Liver (tissue), 3 donors: ENCODE data around the gene TSEN2.

ENCODE experiments used
- EGR1 ChIP-seq, 2 donors: IDR thresholded peaks; 2 replicates each; pipeline ENCODE4 v1.6.1; 2016 to 2018; ENCODE audit warnings: antibody characterized with exemption in 2 of 2, low read depth in 2 of 2
- FOXA1 ChIP-seq: IDR thresholded peaks from 2 replicates; pipeline ENCODE4 v1.6.1; 2016; ENCODE audit warnings: antibody characterized with exemption
- GABPA ChIP-seq, 2 donors: IDR thresholded peaks in 1 of 2; conservative IDR thresholded peaks in 1 of 2; 2 replicates each; pipeline ENCODE4 v1.6.1; 2016; ENCODE audit warnings: antibody characterized with exemption in 2 of 2, mild to moderate bottlenecking in 1 of 2, moderate library complexity in 1 of 2
- NR2F2 ChIP-seq: IDR thresholded peaks from 2 replicates; pipeline ENCODE4 v1.6.1; 2016; ENCODE audit warnings: antibody characterized with exemption
- RAD21 ChIP-seq, 2 donors: IDR thresholded peaks; 2 replicates each; pipeline ENCODE4 v1.6.1; 2016; ENCODE audit warnings: antibody characterized with exemption in 2 of 2, mild to moderate bottlenecking in 2 of 2
- RXRA ChIP-seq, 2 donors: IDR thresholded peaks; 2 replicates each; pipeline ENCODE4 v1.6.1; 2017 to 2018; ENCODE audit warnings: antibody characterized with exemption in 2 of 2, mild to moderate bottlenecking in 1 of 2
- TAF1 ChIP-seq: conservative IDR thresholded peaks from 2 replicates; pipeline ENCODE4 v1.6.1; 2016; ENCODE audit warnings: antibody characterized with exemption, mild to moderate bottlenecking
- YY1 ChIP-seq: IDR thresholded peaks from 2 replicates; pipeline ENCODE4 v1.6.1; 2016; ENCODE audit warnings: antibody characterized with exemption, mild to moderate bottlenecking
- TF ChIP-seq, protein P1 (sequence below): fragments of 150-350 bp; IDR thresholded peaks from 2 replicates; pipeline ENCODE4 v1.5.1; 2017; ENCODE audit warnings: improper control_type of control experiment, low read depth, low read length; ENCODE audit not compliant: missing input control
- TF ChIP-seq, protein P2 (sequence below): IDR thresholded peaks from 2 replicates; pipeline ENCODE4 v1.6.1; 2016; ENCODE audit warnings: antibody characterized with exemption
- TF ChIP-seq, protein P3 (sequence below): IDR thresholded peaks from 2 replicates; pipeline ENCODE4 v1.6.1; 2016; ENCODE audit warnings: antibody characterized with exemption
- donor health status: healthy.
- donor health status: healthy.

DNA sequence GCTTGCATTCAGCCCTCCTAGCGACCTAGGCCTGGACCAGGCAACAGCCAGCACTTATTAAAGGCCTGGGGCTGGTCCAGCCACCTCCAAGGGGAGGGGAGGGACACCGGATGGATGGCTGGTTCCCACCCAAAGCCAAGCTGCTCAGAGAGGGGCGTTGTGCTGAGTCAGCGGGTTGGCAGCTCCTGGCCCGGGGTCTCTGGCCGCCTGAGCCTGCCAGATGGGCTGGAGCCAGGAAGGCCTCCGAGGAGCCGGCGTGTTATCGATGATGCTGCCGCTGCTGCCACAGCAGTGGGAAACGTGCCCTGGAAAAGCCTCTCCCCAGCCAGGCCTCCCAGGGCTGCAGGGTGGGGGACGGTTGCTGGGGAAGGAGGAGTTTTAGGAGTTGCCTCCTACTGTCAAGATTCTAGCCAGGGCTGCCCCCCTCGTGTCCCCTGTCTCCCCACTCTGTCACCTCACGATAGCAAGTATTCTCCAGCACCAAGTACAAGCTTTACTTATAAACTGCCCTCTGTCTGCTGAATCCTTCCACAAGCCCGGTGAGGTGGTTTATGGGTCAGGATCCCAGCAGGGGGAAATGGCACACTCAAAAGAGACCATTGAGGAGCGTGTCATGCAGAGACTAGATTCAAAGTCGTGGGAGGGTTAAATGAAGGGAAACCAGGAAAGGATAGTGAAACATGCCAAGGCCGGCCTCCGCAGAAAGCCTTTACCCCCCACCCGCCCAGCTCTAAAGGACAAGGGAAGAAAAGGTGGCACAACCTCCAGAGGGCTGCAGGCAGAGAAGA lies 43.2 kb upstream of the TSEN2 start:
- TF ChIP-seq, protein P1, sequence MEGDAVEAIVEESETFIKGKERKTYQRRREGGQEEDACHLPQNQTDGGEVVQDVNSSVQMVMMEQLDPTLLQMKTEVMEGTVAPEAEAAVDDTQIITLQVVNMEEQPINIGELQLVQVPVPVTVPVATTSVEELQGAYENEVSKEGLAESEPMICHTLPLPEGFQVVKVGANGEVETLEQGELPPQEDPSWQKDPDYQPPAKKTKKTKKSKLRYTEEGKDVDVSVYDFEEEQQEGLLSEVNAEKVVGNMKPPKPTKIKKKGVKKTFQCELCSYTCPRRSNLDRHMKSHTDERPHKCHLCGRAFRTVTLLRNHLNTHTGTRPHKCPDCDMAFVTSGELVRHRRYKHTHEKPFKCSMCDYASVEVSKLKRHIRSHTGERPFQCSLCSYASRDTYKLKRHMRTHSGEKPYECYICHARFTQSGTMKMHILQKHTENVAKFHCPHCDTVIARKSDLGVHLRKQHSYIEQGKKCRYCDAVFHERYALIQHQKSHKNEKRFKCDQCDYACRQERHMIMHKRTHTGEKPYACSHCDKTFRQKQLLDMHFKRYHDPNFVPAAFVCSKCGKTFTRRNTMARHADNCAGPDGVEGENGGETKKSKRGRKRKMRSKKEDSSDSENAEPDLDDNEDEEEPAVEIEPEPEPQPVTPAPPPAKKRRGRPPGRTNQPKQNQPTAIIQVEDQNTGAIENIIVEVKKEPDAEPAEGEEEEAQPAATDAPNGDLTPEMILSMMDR: no peak
- TF ChIP-seq TAF1 (no peak), EGR1 (IDR thresholded peaks at IDR 0.05; ENCODE audit: low read depth in 2 of 2) (no peak), GABPA (IDR thresholded peaks at IDR 0.05 in 1 of 2, conservative IDR thresholded peaks at IDR 0.05 in 1 of 2) (no peak), RAD21 (IDR thresholded peaks at IDR 0.05) (no peak), NR2F2 (no peak), YY1 (no peak), RXRA (IDR thresholded peaks at IDR 0.05) (no peak), FOXA1 (no peak)
- TF ChIP-seq, protein P2, sequence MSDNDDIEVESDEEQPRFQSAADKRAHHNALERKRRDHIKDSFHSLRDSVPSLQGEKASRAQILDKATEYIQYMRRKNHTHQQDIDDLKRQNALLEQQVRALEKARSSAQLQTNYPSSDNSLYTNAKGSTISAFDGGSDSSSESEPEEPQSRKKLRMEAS: no peak
- TF ChIP-seq, protein P3, sequence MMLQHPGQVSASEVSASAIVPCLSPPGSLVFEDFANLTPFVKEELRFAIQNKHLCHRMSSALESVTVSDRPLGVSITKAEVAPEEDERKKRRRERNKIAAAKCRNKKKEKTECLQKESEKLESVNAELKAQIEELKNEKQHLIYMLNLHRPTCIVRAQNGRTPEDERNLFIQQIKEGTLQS: no peak
